ENCODE data around the gene HPGD.

- no peak for TF ChIP-seq POLR2AphosphoS5 (IDR thresholded peaks at IDR 0.05)
- no peak for TF ChIP-seq CTCF (IDR thresholded peaks at IDR 0.05)
These were observed 46.8 kb downstream of the HPGD start for GRCh38 chr4:174475528-174475927.
